Hepatocyte (in vitro differentiated cells): Measurements from ENCODE around the gene CDR2L.

Experiments used
- EZH2 ChIP-seq: fragments of 200-600 bp; sonication (generic); IDR thresholded peaks from 2 replicates; pipeline ENCODE4 v1.6.1; 2016; ENCODE audit warnings: antibody characterized with exemption, mild to moderate bottlenecking, borderline replicate concordance
- TF ChIP-seq, protein P1 (sequence below): fragments of 200-600 bp; sonication (generic); IDR thresholded peaks from 2 replicates; pipeline ENCODE4 v1.5.1; 2016; ENCODE audit warnings: antibody characterized with exemption, mild to moderate bottlenecking; ENCODE audit not compliant: poor library complexity

DNA sequence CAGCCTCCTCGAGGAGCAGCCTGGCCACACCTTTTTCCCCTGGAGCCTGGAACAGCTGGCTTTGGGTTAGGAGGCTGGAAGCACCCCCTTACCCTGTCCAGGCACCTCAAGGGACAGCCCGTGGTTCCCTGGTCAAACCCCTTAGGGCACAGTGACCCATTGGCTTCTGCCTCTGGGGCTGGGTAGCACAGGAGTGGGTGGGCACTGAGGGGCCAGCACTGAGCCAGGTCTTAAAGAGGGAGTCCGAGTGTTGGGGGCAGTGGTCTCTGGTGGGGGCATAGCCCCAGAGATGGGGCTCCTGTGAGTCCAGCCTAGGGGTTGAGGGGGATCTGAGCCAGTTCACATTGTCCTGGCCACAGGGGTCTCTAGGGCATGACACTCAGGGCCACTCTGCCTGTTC is 36.4 kb upstream of the CDR2L start:
- no peak for TF ChIP-seq EZH2
- TF ChIP-seq, protein P1, sequence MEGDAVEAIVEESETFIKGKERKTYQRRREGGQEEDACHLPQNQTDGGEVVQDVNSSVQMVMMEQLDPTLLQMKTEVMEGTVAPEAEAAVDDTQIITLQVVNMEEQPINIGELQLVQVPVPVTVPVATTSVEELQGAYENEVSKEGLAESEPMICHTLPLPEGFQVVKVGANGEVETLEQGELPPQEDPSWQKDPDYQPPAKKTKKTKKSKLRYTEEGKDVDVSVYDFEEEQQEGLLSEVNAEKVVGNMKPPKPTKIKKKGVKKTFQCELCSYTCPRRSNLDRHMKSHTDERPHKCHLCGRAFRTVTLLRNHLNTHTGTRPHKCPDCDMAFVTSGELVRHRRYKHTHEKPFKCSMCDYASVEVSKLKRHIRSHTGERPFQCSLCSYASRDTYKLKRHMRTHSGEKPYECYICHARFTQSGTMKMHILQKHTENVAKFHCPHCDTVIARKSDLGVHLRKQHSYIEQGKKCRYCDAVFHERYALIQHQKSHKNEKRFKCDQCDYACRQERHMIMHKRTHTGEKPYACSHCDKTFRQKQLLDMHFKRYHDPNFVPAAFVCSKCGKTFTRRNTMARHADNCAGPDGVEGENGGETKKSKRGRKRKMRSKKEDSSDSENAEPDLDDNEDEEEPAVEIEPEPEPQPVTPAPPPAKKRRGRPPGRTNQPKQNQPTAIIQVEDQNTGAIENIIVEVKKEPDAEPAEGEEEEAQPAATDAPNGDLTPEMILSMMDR: no peak
